ENCODE measurements around the gene OR1M1.

- TF ChIP-seq EZH2 (optimal IDR thresholded peaks at IDR 0.05; ENCODE audit: low read depth, low read length) (no peak), CTCF (IDR thresholded peaks at IDR 0.05; ENCODE audit: low read length) (no peak), EZH2phosphoT487 (IDR thresholded peaks at IDR 0.05; ENCODE audit: low read length) (no peak)
Measured at GRCh38 chr19:9116547-9116946, 29.7 kb downstream of the OR1M1 start.

Measured in MM.1S (cell line).